Right lobe of liver (tissue), 4 donors: ENCODE measurements around the gene UBAC2.

ENCODE experiments used
- CTCF ChIP-seq, 4 donors: fragments of 200-600 bp in 3 of 4; fragments of 450-650 bp in 1 of 4; IDR thresholded peaks; one replicate each; pipeline versions ENCODE4 v1.5.1 to v1.8.0; 2016 to 2022; ENCODE audit warnings: antibody characterized with exemption in 4 of 4, mild to moderate bottlenecking in 2 of 4
- POLR2A ChIP-seq: fragments of 450-650 bp; IDR thresholded peaks from one replicate; pipeline ENCODE4 v1.6.1; 2017; ENCODE audit warnings: antibody characterized with exemption, mild to moderate bottlenecking
- donor health status: DM: no; HTN: no; CAD: no.
- donor health status: DM: no; HTN: no; CAD: no.
- donor health status: DM: no; HTN: yes; CAD: no.

- TF ChIP-seq CTCF (IDR thresholded peaks at IDR 0.05) (no peak), POLR2A (no peak)
Measured at GRCh38 chr13:99208185-99208584, 7.5 kb downstream of the UBAC2 start.
